WTC11 (cell line): ENCODE results near the gene SCUBE3. TPM values are rescaled to one million over a fixed set of nuclear protein-coding genes. Genes with fewer than 3 reads are reported as not detected.

Source experiments
- ATAC-seq: fragments of 200-7000 bp; cut with Tn5 transposase; 2 replicates; pipeline ENCODE4 v1.10.0; 2021; ENCODE audit warnings: mild to moderate bottlenecking, moderate library complexity
- CTCF ChIA-PET: fragments of 300-600 bp; sonication (Branson Sonifier 250); formaldehyde crosslinking; loops from one replicate; lab custom pipeline; 2021; ENCODE audit warnings: antibody characterized with exemption; lab: Charles Lee
- POLR2A ChIA-PET: fragments of 350-600 bp; sonication (Branson Sonifier 250); formaldehyde crosslinking; loops from one replicate; lab custom pipeline; 2021; ENCODE audit warnings: antibody characterized with exemption; lab: Charles Lee
- DNase-seq: peaks from one replicate; pipeline ENCODE4 v3.0.0; 2021; ENCODE audit warnings: low spot score
- H3K27ac Mint-ChIP-seq: 2 replicates; pipeline ENCODE4 v1.8.0; 2021; ENCODE audit warnings: mixed read lengths
- H3K27me3 Mint-ChIP-seq: 2 replicates; pipeline ENCODE4 v1.8.0; 2021; ENCODE audit warnings: low read depth, mild to moderate bottlenecking, moderate library complexity, mixed read lengths
- H3K36me3 Mint-ChIP-seq: 2 replicates; pipeline ENCODE4 v1.8.0; 2021; ENCODE audit warnings: mixed read lengths
- H3K4me1 Mint-ChIP-seq: 2 replicates; pipeline ENCODE4 v1.8.0; 2022; ENCODE audit warnings: mixed read lengths
- H3K4me3 Mint-ChIP-seq: 2 replicates; pipeline ENCODE4 v1.8.0; 2021; ENCODE audit warnings: mild to moderate bottlenecking, moderate library complexity, mixed read lengths
- H3K9me3 Mint-ChIP-seq: 2 replicates; pipeline ENCODE4 v1.8.0; 2021; ENCODE audit warnings: mixed read lengths
- CBFB ChIP-seq: sonication (generic); formaldehyde crosslinking; IDR thresholded peaks from 2 replicates; pipeline ENCODE4 v1.8.1; 2022; ENCODE audit warnings: mild to moderate bottlenecking, low read depth, missing genetic modification reagents
- CREM ChIP-seq: sonication (generic); formaldehyde crosslinking; IDR thresholded peaks from 2 replicates; pipeline ENCODE4 v1.8.1; 2022; ENCODE audit warnings: mild to moderate bottlenecking, missing genetic modification reagents, moderate library complexity
- GTF2I ChIP-seq: fragments of 250-450 bp; sonication (Bioruptor Pico); conservative IDR thresholded peaks from 2 replicates; pipeline ENCODE4 v1.4.0; 2021; ENCODE audit warnings: mild to moderate bottlenecking
- MYBL2 ChIP-seq: sonication (generic); formaldehyde crosslinking; IDR thresholded peaks from 2 replicates; pipeline ENCODE4 v1.8.1; 2023; ENCODE audit warnings: mild to moderate bottlenecking, moderate library complexity, missing genetic modification reagents
- SMAD4 ChIP-seq: sonication (generic); formaldehyde crosslinking; IDR thresholded peaks from 2 replicates; pipeline ENCODE4 v1.8.0; 2022; ENCODE audit warnings: mild to moderate bottlenecking, missing genetic modification reagents
- TEAD1 ChIP-seq: sonication (generic); formaldehyde crosslinking; IDR thresholded peaks from 2 replicates; pipeline ENCODE4 v1.8.0; 2022; ENCODE audit warnings: mild to moderate bottlenecking, missing genetic modification reagents
- TP53 ChIP-seq: sonication (generic); formaldehyde crosslinking; IDR thresholded peaks from 2 replicates; pipeline ENCODE4 v1.8.1; 2023; ENCODE audit warnings: mild to moderate bottlenecking, missing genetic modification reagents
- ZNF121 ChIP-seq: sonication (generic); formaldehyde crosslinking; IDR thresholded peaks from 2 replicates; pipeline ENCODE4 v1.8.0; 2023; ENCODE audit warnings: missing genetic modification reagents
- ZNF138 ChIP-seq: sonication (generic); formaldehyde crosslinking; conservative IDR thresholded peaks from 2 replicates; pipeline ENCODE4 v1.8.1; 2022; ENCODE audit warnings: mild to moderate bottlenecking, moderate library complexity, missing genetic modification reagents
- ZNF396 ChIP-seq: fragments of 250-450 bp; sonication (Bioruptor Pico); IDR thresholded peaks from 2 replicates; pipeline ENCODE4 v1.8.0; 2021; ENCODE audit warnings: mild to moderate bottlenecking, moderate library complexity, borderline replicate concordance
- total RNA-seq: library from RNA; stranded (reverse); gene quantifications from 3 replicates; pipeline ENCODE4 v1.2.3, GENCODE V29; 2021
- TF ChIP-seq, protein P1 (sequence below): sonication (generic); formaldehyde crosslinking; IDR thresholded peaks from 2 replicates; pipeline ENCODE4 v1.8.1; 2022; ENCODE audit warnings: mild to moderate bottlenecking, missing genetic modification reagents, moderate library complexity, borderline replicate concordance
- TF ChIP-seq, protein P2 (sequence below): sonication (generic); formaldehyde crosslinking; IDR thresholded peaks from 2 replicates; pipeline ENCODE4 v1.8.0; 2023; ENCODE audit warnings: missing genetic modification reagents
- TF ChIP-seq, protein P3 (sequence below): sonication (generic); formaldehyde crosslinking; IDR thresholded peaks from 2 replicates; pipeline ENCODE4 v1.8.1; 2023; ENCODE audit warnings: mild to moderate bottlenecking, missing genetic modification reagents, borderline replicate concordance
- TF ChIP-seq, protein P4 (sequence below): fragments of 250-450 bp; sonication (Bioruptor Pico); conservative IDR thresholded peaks from 2 replicates; pipeline ENCODE4 v1.9.0; 2021; ENCODE audit warnings: mild to moderate bottlenecking
- TF ChIP-seq, protein P5 (sequence below): sonication (generic); formaldehyde crosslinking; IDR thresholded peaks from 2 replicates; pipeline ENCODE4 v1.8.0; 2022; ENCODE audit warnings: missing genetic modification reagents
- TF ChIP-seq, protein P6 (sequence below): sonication (generic); formaldehyde crosslinking; IDR thresholded peaks from 2 replicates; pipeline ENCODE4 v1.8.1; 2022; ENCODE audit warnings: missing genetic modification reagents, borderline replicate concordance
- TF ChIP-seq, protein P7 (sequence below): sonication (generic); formaldehyde crosslinking; IDR thresholded peaks from 2 replicates; pipeline ENCODE4 v1.8.0; 2023; ENCODE audit warnings: mild to moderate bottlenecking, missing genetic modification reagents
- TF ChIP-seq, protein P8 (sequence below): fragments of 250-450 bp; sonication (Bioruptor Pico); IDR thresholded peaks from 2 replicates; pipeline ENCODE4 v1.9.0; 2021; ENCODE audit warnings: mild to moderate bottlenecking

The SCUBE3 gene
- total RNA-seq, 1 experiment from 2014 or later, result 2.1 TPM

DNA sequence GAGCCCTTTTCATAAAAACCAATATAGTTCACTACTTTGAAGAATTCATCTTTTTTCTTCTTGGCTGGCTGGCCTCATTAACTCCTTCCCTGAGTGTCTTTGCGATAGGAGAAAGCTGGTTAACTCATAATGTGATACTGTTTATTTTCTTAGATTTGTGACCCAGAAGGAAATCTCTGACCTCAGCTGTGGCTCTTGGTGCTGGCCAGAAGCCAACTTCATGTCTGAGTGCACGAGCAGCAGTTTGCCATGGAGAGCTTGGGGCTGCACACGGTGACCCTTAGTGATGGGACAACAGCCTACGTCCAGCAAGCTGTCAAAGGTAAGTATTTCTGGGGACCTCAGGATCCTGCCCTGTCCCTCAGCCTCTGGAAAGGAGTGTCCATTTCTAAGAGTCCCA is 67.1 kb downstream of the SCUBE3 start:
- H3K4me3 Mint-ChIP-seq, result no peak overlapping the region
- peaks cover 6% of the 10 kb centered on the region; the same call in 1 of the 2 replicates for H3K36me3 Mint-ChIP-seq
- no peaks in the 10 kb centered on the region for H3K9me3 Mint-ChIP-seq
- H3K27me3 Mint-ChIP-seq, result no peaks in the 10 kb centered on the region
- no peak for ATAC-seq
- DNase-seq, result no peak
- ChIA-PET CTCF (interaction anchor here (2.6 kb wide), 1 partner anchor 61 kb away, joined by 8 read pairs; the partner anchor contains the start of gene PPARD), POLR2A (no interaction called here)
- no peaks in the 10 kb centered on the region for H3K4me1 Mint-ChIP-seq
- no peak overlapping the region for H3K27ac Mint-ChIP-seq
- no peak for TF ChIP-seq CREM
- no peak for TF ChIP-seq MYBL2
- TF ChIP-seq GTF2I, result no peak
- no peak for TF ChIP-seq TP53 (CRISPR knock-in tag)
- TF ChIP-seq, protein P1, sequence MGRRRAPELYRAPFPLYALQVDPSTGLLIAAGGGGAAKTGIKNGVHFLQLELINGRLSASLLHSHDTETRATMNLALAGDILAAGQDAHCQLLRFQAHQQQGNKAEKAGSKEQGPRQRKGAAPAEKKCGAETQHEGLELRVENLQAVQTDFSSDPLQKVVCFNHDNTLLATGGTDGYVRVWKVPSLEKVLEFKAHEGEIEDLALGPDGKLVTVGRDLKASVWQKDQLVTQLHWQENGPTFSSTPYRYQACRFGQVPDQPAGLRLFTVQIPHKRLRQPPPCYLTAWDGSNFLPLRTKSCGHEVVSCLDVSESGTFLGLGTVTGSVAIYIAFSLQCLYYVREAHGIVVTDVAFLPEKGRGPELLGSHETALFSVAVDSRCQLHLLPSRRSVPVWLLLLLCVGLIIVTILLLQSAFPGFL, result no peak
- TF ChIP-seq, protein P2, sequence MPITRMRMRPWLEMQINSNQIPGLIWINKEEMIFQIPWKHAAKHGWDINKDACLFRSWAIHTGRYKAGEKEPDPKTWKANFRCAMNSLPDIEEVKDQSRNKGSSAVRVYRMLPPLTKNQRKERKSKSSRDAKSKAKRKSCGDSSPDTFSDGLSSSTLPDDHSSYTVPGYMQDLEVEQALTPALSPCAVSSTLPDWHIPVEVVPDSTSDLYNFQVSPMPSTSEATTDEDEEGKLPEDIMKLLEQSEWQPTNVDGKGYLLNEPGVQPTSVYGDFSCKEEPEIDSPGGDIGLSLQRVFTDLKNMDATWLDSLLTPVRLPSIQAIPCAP (CRISPR knock-in tag), result no peak
- no peak for TF ChIP-seq CBFB (CRISPR knock-in tag)
- TF ChIP-seq TEAD1 (CRISPR knock-in tag), result no peak
- TF ChIP-seq, protein P3, sequence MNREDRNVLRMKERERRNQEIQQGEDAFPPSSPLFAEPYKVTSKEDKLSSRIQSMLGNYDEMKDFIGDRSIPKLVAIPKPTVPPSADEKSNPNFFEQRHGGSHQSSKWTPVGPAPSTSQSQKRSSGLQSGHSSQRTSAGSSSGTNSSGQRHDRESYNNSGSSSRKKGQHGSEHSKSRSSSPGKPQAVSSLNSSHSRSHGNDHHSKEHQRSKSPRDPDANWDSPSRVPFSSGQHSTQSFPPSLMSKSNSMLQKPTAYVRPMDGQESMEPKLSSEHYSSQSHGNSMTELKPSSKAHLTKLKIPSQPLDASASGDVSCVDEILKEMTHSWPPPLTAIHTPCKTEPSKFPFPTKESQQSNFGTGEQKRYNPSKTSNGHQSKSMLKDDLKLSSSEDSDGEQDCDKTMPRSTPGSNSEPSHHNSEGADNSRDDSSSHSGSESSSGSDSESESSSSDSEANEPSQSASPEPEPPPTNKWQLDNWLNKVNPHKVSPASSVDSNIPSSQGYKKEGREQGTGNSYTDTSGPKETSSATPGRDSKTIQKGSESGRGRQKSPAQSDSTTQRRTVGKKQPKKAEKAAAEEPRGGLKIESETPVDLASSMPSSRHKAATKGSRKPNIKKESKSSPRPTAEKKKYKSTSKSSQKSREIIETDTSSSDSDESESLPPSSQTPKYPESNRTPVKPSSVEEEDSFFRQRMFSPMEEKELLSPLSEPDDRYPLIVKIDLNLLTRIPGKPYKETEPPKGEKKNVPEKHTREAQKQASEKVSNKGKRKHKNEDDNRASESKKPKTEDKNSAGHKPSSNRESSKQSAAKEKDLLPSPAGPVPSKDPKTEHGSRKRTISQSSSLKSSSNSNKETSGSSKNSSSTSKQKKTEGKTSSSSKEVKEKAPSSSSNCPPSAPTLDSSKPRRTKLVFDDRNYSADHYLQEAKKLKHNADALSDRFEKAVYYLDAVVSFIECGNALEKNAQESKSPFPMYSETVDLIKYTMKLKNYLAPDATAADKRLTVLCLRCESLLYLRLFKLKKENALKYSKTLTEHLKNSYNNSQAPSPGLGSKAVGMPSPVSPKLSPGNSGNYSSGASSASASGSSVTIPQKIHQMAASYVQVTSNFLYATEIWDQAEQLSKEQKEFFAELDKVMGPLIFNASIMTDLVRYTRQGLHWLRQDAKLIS (CRISPR knock-in tag), result no peak
- TF ChIP-seq, protein P4, sequence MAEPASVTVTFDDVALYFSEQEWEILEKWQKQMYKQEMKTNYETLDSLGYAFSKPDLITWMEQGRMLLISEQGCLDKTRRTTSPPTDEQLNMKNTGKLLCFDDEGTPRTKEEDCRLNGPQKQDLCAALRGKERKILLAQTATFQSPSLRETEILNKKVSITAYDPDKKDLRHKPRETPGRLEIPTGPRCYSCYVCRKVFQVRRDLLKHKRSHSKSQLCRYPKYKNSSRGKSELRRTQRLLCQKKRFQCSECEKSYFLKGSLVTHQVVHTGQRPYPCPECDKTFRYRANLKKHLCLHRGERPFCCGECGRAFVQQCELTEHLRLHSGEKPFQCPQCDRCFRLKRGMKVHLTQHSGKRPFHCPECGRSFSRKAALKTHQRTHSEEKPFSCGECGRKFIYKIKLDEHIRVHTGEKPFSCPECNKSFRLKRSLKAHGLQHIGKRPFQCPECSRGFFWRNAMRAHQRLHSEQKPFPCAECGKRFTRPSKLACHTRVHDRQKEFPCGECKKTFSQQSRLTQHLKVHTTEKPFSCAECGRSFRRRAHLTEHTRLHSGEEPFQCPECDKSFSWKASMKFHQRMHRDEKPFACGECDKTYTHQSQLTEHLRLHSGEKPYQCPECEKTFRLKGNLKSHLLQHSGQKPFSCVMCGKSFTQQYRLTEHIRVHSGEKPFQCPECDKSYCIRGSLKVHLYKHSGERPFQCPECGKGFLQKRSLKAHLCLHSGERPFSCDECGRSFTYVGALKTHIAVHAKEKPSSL, result no peak
- TF ChIP-seq, protein P5, sequence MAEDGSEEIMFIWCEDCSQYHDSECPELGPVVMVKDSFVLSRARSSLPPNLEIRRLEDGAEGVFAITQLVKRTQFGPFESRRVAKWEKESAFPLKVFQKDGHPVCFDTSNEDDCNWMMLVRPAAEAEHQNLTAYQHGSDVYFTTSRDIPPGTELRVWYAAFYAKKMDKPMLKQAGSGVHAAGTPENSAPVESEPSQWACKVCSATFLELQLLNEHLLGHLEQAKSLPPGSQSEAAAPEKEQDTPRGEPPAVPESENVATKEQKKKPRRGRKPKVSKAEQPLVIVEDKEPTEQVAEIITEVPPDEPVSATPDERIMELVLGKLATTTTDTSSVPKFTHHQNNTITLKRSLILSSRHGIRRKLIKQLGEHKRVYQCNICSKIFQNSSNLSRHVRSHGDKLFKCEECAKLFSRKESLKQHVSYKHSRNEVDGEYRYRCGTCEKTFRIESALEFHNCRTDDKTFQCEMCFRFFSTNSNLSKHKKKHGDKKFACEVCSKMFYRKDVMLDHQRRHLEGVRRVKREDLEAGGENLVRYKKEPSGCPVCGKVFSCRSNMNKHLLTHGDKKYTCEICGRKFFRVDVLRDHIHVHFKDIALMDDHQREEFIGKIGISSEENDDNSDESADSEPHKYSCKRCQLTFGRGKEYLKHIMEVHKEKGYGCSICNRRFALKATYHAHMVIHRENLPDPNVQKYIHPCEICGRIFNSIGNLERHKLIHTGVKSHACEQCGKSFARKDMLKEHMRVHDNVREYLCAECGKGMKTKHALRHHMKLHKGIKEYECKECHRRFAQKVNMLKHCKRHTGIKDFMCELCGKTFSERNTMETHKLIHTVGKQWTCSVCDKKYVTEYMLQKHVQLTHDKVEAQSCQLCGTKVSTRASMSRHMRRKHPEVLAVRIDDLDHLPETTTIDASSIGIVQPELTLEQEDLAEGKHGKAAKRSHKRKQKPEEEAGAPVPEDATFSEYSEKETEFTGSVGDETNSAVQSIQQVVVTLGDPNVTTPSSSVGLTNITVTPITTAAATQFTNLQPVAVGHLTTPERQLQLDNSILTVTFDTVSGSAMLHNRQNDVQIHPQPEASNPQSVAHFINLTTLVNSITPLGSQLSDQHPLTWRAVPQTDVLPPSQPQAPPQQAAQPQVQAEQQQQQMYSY (CRISPR knock-in tag), result no peak
- TF ChIP-seq, protein P6, sequence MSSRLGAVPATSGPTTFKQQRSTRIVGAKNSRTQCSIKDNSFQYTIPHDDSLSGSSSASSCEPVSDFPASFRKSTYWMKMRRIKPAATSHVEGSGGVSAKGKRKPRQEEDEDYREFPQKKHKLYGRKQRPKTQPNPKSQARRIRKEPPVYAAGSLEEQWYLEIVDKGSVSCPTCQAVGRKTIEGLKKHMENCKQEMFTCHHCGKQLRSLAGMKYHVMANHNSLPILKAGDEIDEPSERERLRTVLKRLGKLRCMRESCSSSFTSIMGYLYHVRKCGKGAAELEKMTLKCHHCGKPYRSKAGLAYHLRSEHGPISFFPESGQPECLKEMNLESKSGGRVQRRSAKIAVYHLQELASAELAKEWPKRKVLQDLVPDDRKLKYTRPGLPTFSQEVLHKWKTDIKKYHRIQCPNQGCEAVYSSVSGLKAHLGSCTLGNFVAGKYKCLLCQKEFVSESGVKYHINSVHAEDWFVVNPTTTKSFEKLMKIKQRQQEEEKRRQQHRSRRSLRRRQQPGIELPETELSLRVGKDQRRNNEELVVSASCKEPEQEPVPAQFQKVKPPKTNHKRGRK (CRISPR knock-in tag), result no peak
- TF ChIP-seq ZNF138, result no peak
- TF ChIP-seq, protein P7, sequence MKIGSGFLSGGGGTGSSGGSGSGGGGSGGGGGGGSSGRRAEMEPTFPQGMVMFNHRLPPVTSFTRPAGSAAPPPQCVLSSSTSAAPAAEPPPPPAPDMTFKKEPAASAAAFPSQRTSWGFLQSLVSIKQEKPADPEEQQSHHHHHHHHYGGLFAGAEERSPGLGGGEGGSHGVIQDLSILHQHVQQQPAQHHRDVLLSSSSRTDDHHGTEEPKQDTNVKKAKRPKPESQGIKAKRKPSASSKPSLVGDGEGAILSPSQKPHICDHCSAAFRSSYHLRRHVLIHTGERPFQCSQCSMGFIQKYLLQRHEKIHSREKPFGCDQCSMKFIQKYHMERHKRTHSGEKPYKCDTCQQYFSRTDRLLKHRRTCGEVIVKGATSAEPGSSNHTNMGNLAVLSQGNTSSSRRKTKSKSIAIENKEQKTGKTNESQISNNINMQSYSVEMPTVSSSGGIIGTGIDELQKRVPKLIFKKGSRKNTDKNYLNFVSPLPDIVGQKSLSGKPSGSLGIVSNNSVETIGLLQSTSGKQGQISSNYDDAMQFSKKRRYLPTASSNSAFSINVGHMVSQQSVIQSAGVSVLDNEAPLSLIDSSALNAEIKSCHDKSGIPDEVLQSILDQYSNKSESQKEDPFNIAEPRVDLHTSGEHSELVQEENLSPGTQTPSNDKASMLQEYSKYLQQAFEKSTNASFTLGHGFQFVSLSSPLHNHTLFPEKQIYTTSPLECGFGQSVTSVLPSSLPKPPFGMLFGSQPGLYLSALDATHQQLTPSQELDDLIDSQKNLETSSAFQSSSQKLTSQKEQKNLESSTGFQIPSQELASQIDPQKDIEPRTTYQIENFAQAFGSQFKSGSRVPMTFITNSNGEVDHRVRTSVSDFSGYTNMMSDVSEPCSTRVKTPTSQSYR (CRISPR knock-in tag), result no peak
- TF ChIP-seq ZNF121 (CRISPR knock-in tag), result no peak
- TF ChIP-seq, protein P8, sequence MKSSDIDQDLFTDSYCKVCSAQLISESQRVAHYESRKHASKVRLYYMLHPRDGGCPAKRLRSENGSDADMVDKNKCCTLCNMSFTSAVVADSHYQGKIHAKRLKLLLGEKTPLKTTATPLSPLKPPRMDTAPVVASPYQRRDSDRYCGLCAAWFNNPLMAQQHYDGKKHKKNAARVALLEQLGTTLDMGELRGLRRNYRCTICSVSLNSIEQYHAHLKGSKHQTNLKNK (CRISPR knock-in tag), result no peak
- TF ChIP-seq SMAD4 (CRISPR knock-in tag), result no peak
- TF ChIP-seq ZNF396 (CRISPR knock-in tag), result no peak
